Upper lobe of left lung (tissue), 6 donors: Measurements from ENCODE around the gene ZNF609. TPM values are rescaled to one million over a fixed set of nuclear protein-coding genes. Genes with fewer than 3 reads are reported as not detected.

Experiments
- ATAC-seq, 2 donors: fragments of 200-7000 bp; cut with Tn5 transposase; one replicate each; pipeline ENCODE4 v1.9.1; 2022; ENCODE audit warnings: mild to moderate bottlenecking in 2 of 2, moderate library complexity in 2 of 2; ENCODE audit not compliant: low FRiP score in 2 of 2
- DNase-seq, 2 donors: peaks; one replicate each; pipeline ENCODE4 v3.0.0-alpha.2; 2019 to 2020
- H3K27ac ChIP-seq, 4 donors: fragments of 200-600 bp; sonication (generic); one replicate each; pipeline ENCODE4 v1.5.1; 2016 to 2019
- H3K27me3 ChIP-seq, 4 donors: fragments of 200-600 bp; sonication (generic); one replicate each; pipeline ENCODE4 v1.5.1; 2017 to 2019
- H3K36me3 ChIP-seq, 4 donors: fragments of 200-600 bp; sonication (generic); one replicate each; pipeline ENCODE4 v1.5.1; 2016 to 2019
- H3K4me1 ChIP-seq, 4 donors: fragments of 200-600 bp; sonication (generic); one replicate each; pipeline ENCODE4 v1.5.1; 2018 to 2019
- H3K4me3 ChIP-seq, 4 donors: fragments of 200-600 bp; sonication (generic); one replicate each; pipeline ENCODE4 v1.5.1; 2017 to 2019; ENCODE audit warnings: mild to moderate bottlenecking in 2 of 4, moderate library complexity in 1 of 4
- H3K9me3 ChIP-seq, 4 donors: fragments of 200-600 bp; sonication (generic); one replicate each; pipeline ENCODE4 v1.5.1; 2018 to 2019
- EP300 ChIP-seq, 4 donors: sonication (generic); formaldehyde crosslinking; IDR thresholded peaks; one replicate each; pipeline ENCODE4 v1.5.1; 2017; ENCODE audit warnings: antibody characterized with exemption in 4 of 4, control low read depth in 2 of 4
- POLR2A ChIP-seq, 4 donors: fragments of 450-650 bp; IDR thresholded peaks; one replicate each; pipeline ENCODE4 v1.5.1; 2016 to 2017; ENCODE audit warnings: antibody characterized with exemption in 4 of 4, mild to moderate bottlenecking in 2 of 4
- POLR2AphosphoS5 ChIP-seq, 2 donors: sonication (generic); formaldehyde crosslinking; IDR thresholded peaks; one replicate each; pipeline ENCODE4 v1.5.1; 2017; ENCODE audit warnings: antibody characterized with exemption in 2 of 2
- WGBS, 2 donors: methylation state at CpG; one replicate each; pipeline ENCODE4 v1.1.5; 2017 to 2018; 5-methylcytosine and 5-hydroxymethylcytosine counted together
- total RNA-seq, 6 donors: library from RNA; depleted of rRNA in 4 of 6; stranded (reverse); fragments of >200 nt in 4 of 6; gene quantifications; one replicate each; pipeline versions ENCODE4 v1.1.0 to v1.2.1, GENCODE V29; 2016 to 2021
- TF ChIP-seq, protein P1 (sequence below), 6 experiments: fragments of 450-650 bp in 4 of 6; fragments of 200-600 bp in 2 of 6; sonication (generic) in 2 of 6; IDR thresholded peaks; one replicate each; pipeline ENCODE4 v1.5.1; 2016 to 2019; ENCODE audit warnings: antibody characterized with exemption in 6 of 6
- donor health status: DM: no; HTN: no; CAD: no; lungs with moderate emphysema.
- donor health status: DM: no; HTN: yes; CAD: no; lungs with severe emphysema.

Gene ZNF609
- total RNA-seq, 6 donors from 2014 or later, result 30.4 to 65.0 (median 44.5) TPM

DNA sequence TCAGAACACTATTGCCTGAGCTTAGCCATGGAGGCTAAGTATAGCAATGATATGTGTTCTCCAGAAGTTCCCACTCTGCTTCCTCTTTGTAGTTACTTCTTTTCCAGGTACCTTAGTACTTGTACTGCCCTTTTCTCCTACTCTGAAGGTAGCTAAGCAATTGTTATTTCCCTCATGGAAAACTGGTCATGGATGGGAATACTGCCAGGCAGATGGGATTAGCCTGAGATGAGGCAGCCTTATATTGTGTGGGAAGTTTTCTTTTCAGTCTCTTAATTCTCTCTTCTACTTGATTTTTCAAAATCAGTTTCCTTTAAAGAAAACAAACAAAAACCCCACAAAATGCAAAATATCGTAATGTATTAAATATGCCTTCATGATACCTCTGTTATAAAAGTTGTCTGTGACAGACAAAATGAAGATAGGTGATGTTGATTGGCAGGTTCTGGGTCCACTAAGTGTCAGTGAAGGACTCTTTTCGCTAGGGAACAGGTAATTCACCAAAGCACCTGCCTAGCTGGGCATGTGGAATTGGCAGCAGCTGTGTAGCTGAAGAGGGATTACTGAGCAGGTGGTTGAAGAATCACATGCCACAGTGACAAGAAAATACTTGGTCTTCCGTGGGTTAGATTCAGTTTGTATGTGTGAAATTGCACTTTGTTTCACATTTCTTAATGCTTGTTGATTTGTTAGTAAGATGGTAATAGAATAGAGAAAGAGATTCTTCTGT lies 4.1 kb downstream of the ZNF609 start:
- TF ChIP-seq EP300 (IDR thresholded peaks at IDR 0.05) (no peak), POLR2A (IDR thresholded peaks at IDR 0.05) (no peak), POLR2AphosphoS5 (IDR thresholded peaks at IDR 0.05) (peak in 1 of 2 donors; percentile 22)
- TF ChIP-seq, protein P1, sequence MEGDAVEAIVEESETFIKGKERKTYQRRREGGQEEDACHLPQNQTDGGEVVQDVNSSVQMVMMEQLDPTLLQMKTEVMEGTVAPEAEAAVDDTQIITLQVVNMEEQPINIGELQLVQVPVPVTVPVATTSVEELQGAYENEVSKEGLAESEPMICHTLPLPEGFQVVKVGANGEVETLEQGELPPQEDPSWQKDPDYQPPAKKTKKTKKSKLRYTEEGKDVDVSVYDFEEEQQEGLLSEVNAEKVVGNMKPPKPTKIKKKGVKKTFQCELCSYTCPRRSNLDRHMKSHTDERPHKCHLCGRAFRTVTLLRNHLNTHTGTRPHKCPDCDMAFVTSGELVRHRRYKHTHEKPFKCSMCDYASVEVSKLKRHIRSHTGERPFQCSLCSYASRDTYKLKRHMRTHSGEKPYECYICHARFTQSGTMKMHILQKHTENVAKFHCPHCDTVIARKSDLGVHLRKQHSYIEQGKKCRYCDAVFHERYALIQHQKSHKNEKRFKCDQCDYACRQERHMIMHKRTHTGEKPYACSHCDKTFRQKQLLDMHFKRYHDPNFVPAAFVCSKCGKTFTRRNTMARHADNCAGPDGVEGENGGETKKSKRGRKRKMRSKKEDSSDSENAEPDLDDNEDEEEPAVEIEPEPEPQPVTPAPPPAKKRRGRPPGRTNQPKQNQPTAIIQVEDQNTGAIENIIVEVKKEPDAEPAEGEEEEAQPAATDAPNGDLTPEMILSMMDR (IDR thresholded peaks at IDR 0.05), result no peak
- ATAC-seq, result no peak
- Histone ChIP-seq H3K27me3 (no peaks in the 10 kb centered on the region), H3K27ac (peak overlapping the region in 2 of 4 donors; percentile 2 to 3), H3K9me3 (no peaks in the 10 kb centered on the region), H3K4me1 (peaks cover 60 to 75% (median 67%) of the 10 kb centered on the region in 4 donors), H3K36me3 (no peaks in the 10 kb centered on the region), H3K4me3 (no peak overlapping the region)
- WGBS, 2 donors, result 59 to 75% methylated on average over 3 of the region's 3 CpGs
- DNase-seq, result peak in 1 of 2 donors; percentile 70

DNA sequence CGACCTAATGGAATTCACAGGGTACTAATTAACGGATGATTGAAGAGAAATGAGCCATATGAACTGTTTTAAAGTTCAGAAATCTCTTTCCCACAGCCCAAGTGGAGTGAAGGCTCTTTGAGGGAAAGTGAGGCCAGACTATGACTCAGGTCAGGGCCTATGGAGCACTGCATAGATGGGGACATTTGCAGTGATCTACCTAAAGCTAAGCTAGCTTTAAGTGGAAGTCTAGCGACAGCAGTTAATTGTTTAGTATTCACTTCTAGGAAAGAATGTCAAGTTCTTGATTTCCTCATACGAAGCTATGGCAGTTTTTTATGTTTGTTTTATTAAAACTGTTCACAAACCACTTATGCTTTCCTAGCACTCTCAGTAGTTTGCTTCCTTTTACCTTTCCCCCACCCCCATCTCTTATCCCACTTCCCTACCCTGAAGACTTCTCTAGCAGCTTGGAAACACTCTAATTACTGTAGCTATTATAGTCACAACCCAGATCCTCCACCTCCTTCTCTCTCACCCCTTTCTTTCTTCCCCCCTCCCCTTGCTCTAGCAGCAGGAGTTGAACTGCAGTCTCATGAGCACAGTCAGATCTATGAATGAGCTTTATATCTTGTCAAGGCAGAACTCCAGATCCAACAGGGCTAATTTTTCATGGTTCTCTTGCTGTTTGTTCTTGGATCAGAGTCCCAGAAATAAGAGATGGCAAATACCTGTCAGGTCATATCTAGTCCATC lies 6.2 kb downstream of the ZNF609 start:
- Histone ChIP-seq H3K27ac (peak overlapping the region; percentile 6 to 53 (median 16)), H3K4me1 (peaks cover 51 to 64% (median 57%) of the 10 kb centered on the region in 4 donors), H3K27me3 (no peaks in the 10 kb centered on the region), H3K36me3 (peaks cover 0 to 2% (median 0%) of the 10 kb centered on the region in 4 donors), H3K9me3 (no peaks in the 10 kb centered on the region), H3K4me3 (no peak overlapping the region)
- ATAC-seq, result peak in 1 of 2 donors; percentile 76
- WGBS, 2 donors, result 40 to 60% methylated on average over 4 of the region's 4 CpGs
- TF ChIP-seq EP300 (IDR thresholded peaks at IDR 0.05) (no peak), POLR2AphosphoS5 (IDR thresholded peaks at IDR 0.05) (no peak), POLR2A (IDR thresholded peaks at IDR 0.05) (no peak)
- TF ChIP-seq, protein P1 (IDR thresholded peaks at IDR 0.05), result no peak
- no peak for DNase-seq

DNA sequence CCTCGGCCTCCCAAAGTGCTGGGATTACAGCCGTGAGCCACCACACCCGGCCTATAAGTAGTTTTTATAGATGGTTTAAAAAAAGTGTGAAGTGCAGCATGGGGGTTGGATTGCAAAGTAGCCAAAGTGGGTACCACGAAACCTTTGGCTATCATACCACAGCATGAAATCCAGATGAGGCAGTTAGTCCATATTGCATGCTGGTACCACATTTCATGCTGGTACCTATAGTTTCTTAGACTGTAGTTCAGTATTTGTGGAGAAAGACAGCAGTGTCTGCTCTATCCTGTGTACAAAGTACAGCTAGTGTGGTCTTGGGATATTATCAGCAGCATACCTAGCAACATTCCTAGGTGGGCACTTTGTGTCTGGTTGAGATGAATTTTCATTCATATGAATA lies 11.8 kb downstream of the ZNF609 start:
- H3K4me3 ChIP-seq, result no peak overlapping the region
- H3K4me1 ChIP-seq, result peaks cover 5 to 10% (median 7%) of the 10 kb centered on the region in 4 donors
- WGBS, 2 donors, result 92 to 93% methylated on average over 4 of the region's 4 CpGs
- H3K27ac ChIP-seq, result no peak overlapping the region
- no peaks in the 10 kb centered on the region for H3K9me3 ChIP-seq
- no peaks in the 10 kb centered on the region for H3K27me3 ChIP-seq
- no peak for DNase-seq
- ATAC-seq, result no peak
- H3K36me3 ChIP-seq, result peaks cover 0 to 3% (median 0%) of the 10 kb centered on the region in 4 donors
- TF ChIP-seq, protein P1 (IDR thresholded peaks at IDR 0.05), result no peak
- TF ChIP-seq EP300 (IDR thresholded peaks at IDR 0.05), result no peak
- no peak for TF ChIP-seq POLR2A (IDR thresholded peaks at IDR 0.05)
- TF ChIP-seq POLR2AphosphoS5 (IDR thresholded peaks at IDR 0.05), result no peak

DNA sequence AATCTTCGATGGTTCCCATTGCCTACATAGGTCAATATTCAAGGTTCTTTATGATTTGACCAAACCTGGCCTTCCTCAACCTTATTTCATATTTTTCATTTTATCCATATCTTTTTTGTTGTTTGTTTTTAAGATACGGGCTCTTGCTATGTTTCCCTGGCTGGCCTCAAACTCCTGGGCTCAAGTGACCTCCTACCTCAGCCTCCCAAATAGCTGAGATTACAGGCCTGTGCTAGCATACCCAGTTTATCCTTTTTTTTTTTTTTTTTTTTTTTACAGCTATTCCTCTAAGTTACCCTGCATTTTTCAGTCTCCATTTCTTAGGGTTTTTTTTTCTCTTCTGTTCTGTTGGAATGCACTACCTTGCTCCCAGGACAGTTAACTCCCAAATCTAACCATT lies 14.5 kb downstream of the ZNF609 start:
- 96 to 100% methylated on average over 2 of the region's 2 CpGs for WGBS, 2 donors
- Histone ChIP-seq H3K27ac (no peak overlapping the region), H3K4me1 (peaks cover 0 to 11% (median 8%) of the 10 kb centered on the region in 4 donors), H3K27me3 (no peaks in the 10 kb centered on the region), H3K9me3 (no peaks in the 10 kb centered on the region), H3K36me3 (peaks cover 0 to 3% (median 0%) of the 10 kb centered on the region in 4 donors), H3K4me3 (no peak overlapping the region)
- ATAC-seq (no peak), DNase-seq (no peak)
- TF ChIP-seq, protein P1 (IDR thresholded peaks at IDR 0.05), result no peak
- TF ChIP-seq EP300 (IDR thresholded peaks at IDR 0.05) (no peak), POLR2A (IDR thresholded peaks at IDR 0.05) (no peak), POLR2AphosphoS5 (IDR thresholded peaks at IDR 0.05) (no peak)
